Stimulated activated CD4-positive, alpha-beta T cell treated with anti-CD3 and anti-CD28 coated beads, Interleukin-2, amount 100 ng/mL, for 48 hours (primary cell): ENCODE data around the gene ADAM22.

ENCODE experiments used
- DNase-seq, 2 donors: peaks; one replicate each; pipeline ENCODE4 v3.0.0-alpha.2; 2020

The ADAM22 gene

DNA sequence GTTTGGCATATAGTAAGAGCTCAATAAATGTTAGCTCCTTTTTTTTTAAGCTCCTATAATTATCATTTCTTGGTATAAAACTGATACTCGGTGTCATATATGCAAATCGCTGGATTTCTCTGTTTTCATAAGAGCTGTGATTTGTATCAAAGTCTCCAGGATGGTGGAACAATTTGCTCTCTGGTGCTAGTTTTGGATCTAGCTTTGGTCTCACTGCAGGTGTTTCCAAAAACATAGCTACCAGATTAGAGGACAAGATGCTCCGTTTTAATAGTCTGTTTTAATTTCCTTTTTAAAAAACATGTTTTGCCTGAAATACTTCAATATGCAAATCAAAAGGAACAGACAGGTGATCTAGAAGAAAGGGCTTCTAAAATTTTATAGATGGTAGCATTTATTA, 25.3 kb downstream of the ADAM22 start:
- DNase-seq: no peak

DNA sequence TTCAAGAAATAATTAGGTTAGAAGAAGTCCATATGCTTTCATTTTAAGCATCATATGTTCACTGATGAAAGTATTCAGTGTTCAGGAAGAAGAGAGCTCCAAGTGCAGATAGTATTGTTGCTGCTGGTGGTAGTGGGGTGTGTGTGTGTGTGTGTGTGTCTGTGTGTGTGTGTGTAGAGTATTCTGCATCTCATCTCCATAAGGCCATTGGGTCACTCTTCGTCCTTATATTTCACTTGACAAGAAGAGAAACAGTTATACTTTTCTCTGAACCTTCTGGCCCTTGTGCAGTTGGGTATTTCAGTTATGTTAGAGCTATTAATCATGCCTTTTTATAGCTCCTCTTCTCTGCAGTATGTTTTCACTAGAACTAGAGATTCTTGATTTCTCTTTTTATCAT, 26.2 kb downstream of the ADAM22 start:
- no peak for DNase-seq

DNA sequence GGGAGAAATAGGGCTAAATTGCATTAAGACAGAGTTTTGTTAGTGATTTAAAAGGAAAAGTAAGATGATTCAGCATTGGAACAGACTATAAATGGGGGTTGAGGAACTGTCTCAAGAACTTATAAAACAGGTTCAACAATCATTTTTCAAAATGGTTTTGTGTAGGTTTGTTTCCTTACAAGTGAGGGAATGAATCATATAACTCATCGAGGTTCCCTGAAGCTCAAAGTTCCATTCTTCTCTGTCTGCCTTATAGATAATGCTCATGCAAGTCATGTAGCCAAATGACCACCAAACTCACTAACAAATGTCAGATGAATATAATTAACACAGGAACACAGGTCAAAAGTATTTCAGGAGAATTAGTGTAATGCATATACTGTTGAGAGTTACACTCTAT, 27.7 kb downstream of the ADAM22 start:
- DNase-seq: no peak

DNA sequence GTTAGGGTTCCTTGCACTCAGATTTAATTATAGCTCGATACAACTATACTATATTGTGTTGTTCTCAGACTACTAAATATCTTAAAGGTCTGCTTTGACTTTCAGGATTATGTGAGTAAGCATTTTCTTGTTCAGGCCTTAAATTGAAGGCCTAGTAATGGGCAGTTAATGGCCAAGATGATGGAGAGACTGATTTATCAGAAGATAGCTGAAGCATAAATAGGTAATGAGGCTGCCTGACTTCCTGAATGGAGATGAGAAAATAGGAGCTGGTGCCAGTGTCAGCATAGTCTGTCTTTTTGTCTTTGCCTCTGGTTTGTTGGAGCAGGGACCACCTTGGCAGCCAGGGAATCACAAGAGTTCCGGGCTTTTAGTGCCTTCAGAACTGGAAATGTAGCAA, 32.2 kb downstream of the ADAM22 start:
- no peak for DNase-seq

DNA sequence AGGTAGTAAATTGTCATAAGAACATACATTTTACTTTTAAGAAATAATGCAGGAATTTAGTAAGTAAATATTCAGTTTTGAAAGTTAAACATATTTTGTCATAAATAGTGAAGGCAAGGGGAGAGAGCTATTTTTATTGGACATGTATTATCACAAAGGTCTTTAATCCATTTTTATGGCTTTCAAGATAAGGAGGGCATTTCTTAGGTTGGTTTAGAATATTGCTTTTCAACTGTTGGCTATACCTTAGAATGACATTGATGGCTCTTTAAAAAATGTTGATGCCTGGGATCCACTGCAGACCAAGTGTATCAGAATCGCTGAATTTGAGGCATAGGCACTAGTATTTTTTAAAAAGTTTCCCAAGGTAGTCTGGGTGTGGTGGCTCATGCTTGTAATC, 34.0 kb downstream of the ADAM22 start:
- DNase-seq: no peak

DNA sequence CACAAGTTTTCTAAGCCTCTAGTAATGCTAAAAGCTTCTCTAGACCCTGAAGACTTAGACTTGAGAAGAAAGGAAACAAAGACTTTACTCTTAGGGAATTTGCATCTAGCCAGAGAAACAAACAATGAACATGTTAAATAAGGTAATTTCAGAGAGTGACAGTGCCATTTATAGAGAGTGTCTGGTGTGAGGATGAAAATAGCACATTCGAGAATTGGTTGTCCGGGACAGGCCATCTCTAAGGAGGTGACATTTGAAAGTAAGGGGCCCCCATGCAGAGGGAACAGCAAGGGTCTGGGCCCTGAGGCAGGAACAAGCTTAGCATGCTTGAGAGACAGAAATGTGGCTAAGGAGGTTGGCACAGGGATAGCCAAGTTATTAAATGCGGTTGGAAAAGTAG, 48.1 kb downstream of the ADAM22 start:
- DNase-seq: no peak

DNA sequence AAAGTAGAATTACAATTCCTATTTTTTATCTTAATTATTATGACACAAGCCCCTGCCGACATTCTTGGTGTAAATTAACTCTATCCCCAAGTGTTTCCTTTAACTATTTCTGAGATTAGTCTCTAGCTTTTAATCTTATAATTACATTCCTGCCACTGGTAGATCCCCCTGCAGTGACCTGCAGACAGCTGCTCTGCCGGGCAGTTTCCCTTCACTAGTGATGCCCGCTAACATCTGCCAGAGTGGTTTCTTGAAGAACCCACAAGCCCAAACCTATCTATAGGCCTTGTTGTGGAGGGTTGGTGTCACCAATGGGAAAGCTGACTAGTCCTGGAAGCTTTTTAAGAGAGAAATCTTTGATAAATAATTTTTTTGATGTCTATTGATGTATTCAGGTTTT, 50.0 kb downstream of the ADAM22 start:
- DNase-seq: no peak

DNA sequence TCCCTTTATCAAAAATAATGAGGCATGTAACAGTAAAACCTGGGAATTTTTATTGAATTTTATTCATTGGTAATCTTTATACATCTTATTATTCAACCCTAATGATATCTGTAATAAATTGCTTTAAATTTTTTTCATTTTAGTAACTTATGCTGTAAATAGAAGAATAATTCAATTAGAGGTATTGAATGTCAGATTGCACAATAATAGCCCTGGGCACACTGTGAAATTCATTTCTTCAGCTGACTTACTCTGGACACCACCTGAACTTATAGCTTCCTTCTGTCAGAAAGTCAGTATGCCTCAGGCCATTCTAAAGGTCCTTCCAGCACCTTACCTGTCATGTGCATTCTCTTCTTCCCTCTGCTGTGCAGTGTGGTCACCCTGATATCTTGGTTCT, 59.2 kb downstream of the ADAM22 start:
- DNase-seq: no peak

DNA sequence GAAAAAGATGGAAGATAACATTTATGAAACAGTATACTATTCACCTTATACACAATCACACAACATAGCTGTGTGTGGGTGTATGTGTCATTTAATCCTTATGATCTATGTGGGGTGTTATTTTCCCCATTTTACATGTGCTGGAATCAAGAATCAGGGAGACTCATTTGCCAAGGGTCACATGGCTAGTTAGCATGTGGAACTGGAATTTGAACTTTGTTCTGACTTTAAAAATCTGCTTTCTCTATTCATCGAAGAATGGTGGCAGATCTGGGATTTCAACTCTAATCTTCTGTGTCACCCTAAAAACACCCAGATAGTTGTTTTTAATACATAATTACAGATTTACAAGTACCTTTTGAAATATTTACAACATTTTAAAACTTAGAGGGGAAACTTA, 65.2 kb downstream of the ADAM22 start:
- DNase-seq: no peak

DNA sequence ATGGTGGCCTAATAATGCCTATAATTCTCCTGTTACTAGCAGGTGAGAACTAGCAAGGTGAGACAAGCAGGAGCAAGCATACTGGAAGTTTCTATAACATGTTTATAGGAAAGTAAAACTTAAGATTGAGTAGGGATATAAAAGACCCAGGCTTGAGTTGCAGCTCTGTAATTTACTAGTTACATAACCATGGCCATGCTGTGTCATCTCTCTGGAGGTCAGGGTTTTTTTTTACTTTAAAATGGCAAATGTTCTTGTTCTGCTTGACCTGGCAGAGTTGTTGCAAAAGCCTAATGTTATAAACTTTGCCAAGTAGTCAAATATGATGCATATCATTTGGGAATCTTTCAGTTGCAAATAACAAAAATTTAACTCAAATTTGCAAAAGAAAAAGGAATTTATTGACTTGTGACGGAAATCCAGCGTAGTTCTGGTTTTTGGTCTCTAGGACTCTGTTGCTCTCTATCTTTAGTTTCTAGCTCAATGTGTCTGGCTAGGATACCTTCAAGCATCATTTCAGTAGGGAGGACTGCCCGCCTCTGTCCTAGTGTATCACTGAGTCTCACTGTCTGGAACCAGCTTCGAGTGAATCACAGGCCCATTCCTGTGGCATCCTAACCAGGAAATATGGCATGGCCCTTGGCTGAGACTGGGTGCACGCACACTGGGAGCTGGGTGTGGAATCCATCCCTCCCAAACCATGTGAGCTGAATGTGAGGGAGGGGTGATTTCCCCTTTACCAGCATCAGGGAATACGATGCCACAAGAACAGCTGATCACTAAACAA, 67.9 kb downstream of the ADAM22 start:
- DNase-seq: no peak

DNA sequence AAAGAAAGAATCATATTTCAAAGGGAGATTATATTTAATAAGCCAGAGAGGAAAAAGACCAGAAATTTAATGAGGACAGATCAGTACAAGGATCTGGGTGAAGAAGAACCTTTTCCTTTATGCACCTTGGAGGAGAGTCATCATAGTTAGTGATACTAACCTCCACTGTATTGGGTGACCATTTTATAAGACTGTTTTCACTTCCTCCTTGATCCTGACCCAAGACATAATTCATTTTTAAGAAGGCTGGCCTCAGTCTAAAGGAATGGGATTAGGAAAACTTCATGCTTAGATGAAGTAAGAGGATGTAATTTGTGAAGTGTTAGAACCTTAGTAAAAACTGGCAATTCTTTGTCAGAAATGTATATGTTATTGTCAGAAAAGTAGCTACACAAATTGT, 68.6 kb downstream of the ADAM22 start:
- DNase-seq: no peak

DNA sequence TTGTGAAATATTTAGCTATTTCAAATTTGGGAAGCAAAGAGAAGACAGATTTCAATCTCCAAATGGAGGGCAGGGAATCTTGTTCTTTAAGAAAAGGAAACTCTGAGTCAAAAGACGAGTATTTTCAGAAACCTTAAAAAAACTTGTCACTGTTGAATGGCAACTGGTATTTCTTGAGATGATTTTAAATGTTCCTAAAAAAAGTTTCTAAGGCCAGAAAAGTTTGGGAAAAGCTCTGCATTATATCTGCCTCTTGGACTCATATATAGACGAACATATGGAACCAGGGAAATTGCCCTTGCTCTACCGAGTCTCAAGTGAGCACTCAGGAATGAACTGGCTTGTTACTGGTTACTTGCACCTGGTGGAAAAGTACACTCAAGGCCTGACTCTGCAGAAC, 69.5 kb downstream of the ADAM22 start:
- DNase-seq: no peak

DNA sequence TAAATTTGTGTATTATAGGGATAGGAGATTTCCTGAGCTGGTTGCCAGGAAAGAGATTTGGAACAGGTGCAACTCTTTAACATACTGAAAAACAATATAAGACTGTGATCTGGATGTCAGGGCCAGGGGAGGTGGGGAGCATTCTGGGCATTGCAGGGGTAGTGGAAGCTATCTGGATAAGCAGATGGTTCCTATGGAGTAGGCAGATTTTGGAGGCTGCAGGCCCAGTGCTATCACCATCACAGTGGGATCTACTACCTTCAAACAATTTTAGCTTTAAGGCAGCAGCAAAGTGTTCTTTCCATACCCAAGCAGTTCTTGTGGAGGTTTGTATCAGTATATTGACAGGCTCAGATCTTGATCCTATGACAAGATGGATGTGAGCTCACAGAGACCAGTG, 71.1 kb downstream of the ADAM22 start:
- no peak for DNase-seq

DNA sequence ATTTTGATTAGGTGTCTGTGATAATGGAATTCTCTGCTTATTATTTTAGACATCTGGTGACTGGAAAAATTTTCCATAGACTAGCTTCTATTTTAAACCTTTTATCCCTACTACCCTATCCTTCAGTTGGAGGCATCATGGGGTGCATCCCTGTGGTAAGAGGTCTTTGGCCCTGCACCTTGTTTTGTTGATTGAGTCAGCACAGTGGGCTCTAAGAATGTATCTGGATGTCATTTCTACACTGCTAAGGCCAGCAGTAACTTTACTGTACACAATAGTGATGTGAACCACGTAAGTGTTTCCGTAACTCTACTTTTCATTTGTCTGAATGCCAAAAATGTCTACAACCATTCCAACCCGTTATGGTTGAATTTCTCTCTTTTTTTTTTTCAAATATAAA, 75.6 kb downstream of the ADAM22 start:
- no peak for DNase-seq

DNA sequence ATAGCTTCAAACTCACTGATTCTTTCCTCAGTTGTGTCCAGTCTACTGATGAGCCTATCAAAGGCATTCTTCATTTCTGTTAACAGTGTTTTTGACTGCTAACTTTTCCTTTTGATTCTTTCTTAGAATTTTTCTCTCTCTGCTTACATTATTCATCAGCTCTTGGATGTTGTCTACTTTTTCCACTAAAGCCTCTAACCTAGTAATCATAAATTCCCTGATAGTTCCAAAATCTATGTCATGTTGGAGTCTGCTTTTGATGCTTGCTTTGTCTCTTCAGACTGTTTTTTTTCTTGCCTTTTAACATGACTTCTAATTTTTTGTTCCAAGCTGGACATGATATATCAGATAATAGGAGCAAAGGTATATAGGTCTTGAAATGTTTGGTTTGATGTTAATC, 78.0 kb downstream of the ADAM22 start:
- DNase-seq: no peak

DNA sequence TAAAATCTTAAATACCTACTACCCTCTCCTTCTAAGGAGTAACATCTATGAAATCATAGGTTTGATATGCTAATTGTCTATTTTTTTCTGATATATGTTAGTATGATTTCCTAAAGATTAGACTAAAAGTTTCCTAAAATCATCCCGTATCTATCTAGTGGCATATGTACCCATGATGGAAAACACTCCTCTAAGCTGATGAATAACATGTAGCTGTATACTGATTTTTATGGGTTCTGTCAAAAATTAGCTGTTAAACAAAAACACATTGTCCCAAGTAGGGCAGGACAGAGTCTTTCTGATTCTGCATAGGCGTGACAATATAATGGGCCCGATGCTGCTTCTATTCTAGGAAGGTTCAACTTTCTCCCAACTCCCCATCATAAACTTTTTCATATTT, 79.9 kb downstream of the ADAM22 start:
- no peak for DNase-seq

DNA sequence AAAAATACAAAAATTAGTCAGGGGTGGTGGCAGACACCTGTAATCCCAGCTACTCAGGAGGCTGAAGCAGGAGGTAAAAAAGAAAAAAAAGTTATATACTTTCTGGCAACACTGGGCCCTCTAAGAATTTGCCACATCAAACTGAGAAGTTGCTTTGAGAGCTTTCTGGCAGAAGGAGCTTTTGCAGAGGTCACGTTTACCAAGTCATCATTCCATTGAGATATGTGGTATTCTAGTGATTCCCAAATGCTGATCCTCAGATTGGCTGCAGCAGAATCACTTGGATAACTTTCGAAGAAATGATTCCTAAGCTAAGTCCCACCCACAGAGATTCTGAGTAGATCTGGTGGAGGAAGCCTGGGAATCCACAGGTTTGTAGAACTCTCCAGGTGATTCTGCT, 80.5 kb downstream of the ADAM22 start:
- no peak for DNase-seq

DNA sequence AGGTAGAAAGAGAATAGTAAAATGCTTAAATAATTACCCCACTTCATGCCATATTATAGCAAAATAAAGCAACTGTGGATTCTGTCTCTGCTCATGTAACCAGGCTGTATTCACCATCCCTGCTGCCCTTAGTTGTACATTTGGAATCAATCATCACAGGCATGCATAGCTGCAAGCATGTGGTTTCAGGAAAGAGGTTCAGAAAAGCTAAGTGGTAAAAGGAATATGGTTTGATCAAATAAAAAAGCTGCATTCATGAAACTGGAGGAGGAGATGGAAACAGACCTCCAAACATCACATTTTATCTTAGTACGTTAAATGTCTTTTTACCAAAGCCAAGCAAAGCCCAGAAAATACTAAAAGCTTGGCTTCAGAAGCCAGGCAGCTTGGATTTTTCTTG, 81.3 kb downstream of the ADAM22 start:
- DNase-seq: no peak

DNA sequence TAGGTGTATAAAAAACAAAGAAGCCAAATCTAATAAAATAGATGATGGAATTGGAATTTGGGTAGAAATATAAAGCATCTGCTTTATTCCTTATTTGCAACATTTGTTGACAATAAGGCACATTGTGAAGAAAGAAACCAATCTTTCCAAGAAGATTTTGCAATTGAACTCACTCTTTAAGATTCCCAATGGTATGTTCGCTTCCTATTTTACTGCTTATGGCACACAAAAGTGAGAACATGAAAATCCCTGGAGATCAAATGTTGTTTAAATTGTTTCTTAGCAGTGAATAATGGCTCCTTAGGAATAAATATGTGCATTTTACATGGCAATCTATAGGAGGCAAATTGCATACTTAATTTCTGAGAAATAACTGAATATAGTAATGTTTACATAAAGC, 84.5 kb downstream of the ADAM22 start:
- no peak for DNase-seq

DNA sequence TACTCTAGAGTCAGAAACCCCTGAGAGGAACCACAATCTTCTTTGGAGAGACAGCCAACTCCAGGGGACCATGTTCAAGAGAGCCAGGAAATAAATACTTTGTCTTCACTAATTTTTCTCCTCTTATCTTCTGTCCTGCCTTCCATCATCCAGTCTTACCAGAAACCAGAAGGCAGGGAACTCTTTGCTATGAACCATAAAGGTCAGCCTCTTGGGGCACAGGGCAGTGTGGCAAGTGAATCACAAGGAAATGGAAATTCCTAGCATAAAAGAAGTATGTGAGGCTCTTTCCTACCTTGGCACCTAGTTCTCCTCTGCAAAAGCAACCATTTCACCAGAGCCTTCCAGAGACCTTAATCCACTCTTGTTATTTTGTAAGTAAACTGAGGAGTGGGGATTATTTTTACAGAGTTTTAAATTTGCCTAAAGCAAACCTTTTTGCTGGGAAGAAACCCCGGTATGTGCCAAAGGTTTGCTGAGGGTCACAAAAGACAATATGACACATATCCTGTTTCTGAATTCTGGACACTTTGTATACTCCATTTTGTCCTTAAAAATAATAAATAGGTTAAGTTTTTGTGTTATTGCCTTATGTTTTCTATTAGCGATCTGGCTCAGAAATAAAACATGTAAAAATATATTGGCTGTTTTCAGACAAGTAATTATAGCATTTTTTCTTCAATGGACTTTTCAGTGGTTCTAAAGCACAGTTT, 87.1 kb downstream of the ADAM22 start:
- DNase-seq: no peak

DNA sequence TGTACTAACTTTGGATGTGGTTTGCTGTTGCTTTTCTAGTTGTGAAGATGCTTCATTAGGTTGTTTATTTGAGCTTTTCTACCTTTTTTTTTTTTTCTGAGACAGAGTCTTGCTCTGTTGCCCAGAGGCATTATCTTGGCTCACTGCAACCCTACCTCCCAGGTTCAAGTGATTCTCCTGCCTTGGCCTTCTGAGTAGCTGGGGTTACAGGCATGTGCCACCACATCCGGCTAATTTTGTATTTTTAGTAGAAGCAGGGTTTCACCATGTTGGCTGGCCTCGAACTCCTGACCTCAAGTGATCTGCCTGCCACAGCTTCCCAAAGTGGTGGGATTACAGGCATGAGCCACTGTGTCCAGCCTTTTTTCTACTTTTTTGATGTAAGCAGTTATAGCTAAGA, 93.7 kb downstream of the ADAM22 start:
- DNase-seq: no peak

DNA sequence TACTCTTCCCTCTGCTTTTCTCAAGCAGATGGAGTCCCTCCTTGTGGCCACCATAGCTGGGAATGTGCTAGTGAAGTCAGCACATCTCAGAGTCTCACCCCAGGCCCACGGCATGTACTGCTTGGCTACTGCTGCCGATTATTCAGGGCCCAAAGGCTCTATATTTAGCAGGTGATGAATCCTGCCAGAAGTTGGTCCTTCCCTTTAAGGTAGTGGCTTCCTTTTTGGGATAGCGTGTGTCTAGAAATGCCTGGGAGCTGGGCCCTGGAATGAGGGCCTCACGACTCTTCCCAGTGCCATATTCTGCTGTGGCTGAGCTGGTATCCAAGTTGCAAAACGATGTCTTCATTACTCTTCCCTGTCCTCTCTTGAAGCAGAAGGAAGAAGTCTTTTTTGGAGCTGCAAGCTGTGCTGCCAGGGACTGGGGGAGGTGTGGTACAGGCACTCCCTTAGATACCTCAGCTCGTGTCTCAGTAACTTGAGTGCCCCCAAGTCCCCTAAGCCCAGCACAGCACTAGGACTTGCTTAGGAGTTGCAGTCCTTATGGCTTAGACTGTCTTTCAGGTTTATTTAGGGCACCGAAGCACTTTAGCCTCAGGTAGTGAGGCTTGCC, 100.1 kb downstream of the ADAM22 start:
- no peak for DNase-seq

DNA sequence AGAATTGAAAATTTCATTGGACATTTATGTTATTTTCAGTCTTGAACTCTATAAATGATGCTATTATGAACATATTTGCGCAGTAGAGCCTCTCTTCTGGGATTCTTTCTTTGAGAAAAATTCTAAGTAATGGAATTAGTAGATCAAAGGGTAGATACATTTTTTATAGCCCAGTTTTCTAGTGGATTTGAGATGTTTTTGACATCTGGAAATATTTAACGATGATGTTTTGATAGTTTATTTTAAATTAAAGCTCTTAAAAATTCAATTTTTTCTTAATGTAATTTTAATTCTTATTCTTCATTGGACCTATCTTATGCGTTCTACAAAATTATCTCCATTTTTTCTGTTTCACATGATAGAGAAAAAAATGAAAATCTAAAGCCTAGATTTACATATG, 103.0 kb downstream of the ADAM22 start:
- DNase-seq: no peak

DNA sequence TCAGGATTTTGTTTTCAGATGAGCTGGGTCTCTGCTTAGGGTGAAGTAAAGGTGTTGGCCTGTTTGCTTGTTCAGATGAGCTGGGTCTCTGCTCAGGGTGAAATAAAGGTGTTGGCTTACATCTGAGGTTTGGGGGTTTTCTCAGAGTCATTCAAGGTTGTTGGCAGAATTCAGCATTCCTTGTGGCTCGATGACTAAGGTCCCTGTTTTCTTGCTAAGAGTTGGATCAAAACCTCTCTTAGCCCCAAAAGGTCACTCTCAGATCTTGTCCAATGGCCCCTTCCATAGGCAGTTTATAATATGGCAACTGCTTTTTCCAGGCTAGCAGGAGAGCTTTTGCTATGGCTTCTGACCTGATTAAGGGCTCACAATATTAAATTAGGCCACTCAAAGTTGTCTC, 106.6 kb downstream of the ADAM22 start:
- DNase-seq: no peak
